ENCODE data around the gene CREB3L1.

- TF ChIP-seq TEAD4 (IDR thresholded peaks at IDR 0.05) = no peak
- no peak for TF ChIP-seq YY1 (IDR thresholded peaks at IDR 0.05; ENCODE audit: low read depth)
- no peak for TF ChIP-seq EP300 (IDR thresholded peaks at IDR 0.05; ENCODE audit: borderline replicate concordance)
- TF ChIP-seq RAD21 (IDR thresholded peaks at IDR 0.05; ENCODE audit: low read depth) = no peak
- no peak for TF ChIP-seq EGR1 (IDR thresholded peaks at IDR 0.05)
- no peak for TF ChIP-seq REST (IDR thresholded peaks at IDR 0.05; ENCODE audit: low read depth)
- no peak for TF ChIP-seq CEBPB (IDR thresholded peaks at IDR 0.05)
- TF ChIP-seq MAX (IDR thresholded peaks at IDR 0.05) = no peak
- TF ChIP-seq NFIC (IDR thresholded peaks at IDR 0.05) = no peak
- TF ChIP-seq TCF12 (IDR thresholded peaks at IDR 0.05; ENCODE audit: low read depth) = no peak
- no peak for TF ChIP-seq USF1 (IDR thresholded peaks at IDR 0.05)
- no peak for TF ChIP-seq FOXM1 (IDR thresholded peaks at IDR 0.05; ENCODE audit: borderline replicate concordance, low read depth)
- TF ChIP-seq TAF1 (IDR thresholded peaks at IDR 0.05; ENCODE audit: low read depth) = no peak
Measured at GRCh38 chr11:46290011-46290410, 12.5 kb downstream of the CREB3L1 start.
